ENCODE measurements around the gene NLK.

- TF ChIP-seq POLR2A (IDR thresholded peaks at IDR 0.05) (no peak), CTCF (IDR thresholded peaks at IDR 0.05) (no peak)
Observed at GRCh38 chr17:28177351-28177750, 134.9 kb downstream of the NLK start.

Measured in body of pancreas (tissue), 4 donors.